Trophoblast cell (in vitro differentiated cells and primary cell): ENCODE results near the gene CRYBG1.
"Not testable (repeated sequence)": the region's sequence is repeated elsewhere in the genome, so short reads cannot be mapped to it uniquely, and the experiment has no call there.

Experiments used
- DNase-seq, 2 donors: peaks; one replicate each; pipeline ENCODE4 v3.0.0-alpha.2; 2016
- H2AFZ ChIP-seq: 2 replicates; pipeline ENCODE4 v1.6.1; 2013; ENCODE audit warnings: low read length, moderate library complexity, mild to moderate bottlenecking; ENCODE audit not compliant: insufficient read depth, poor library complexity
- H2AK5ac ChIP-seq: 2 replicates; pipeline ENCODE4 v1.6.1; 2013; ENCODE audit warnings: mild to moderate bottlenecking, low read length
- H2BK120ac ChIP-seq: 2 replicates; pipeline ENCODE4 v1.6.1; 2013; ENCODE audit warnings: low read length, mild to moderate bottlenecking, moderate library complexity; ENCODE audit not compliant: insufficient read depth, poor library complexity
- H2BK12ac ChIP-seq: 2 replicates; pipeline ENCODE4 v1.6.1; 2013; ENCODE audit warnings: mild to moderate bottlenecking, low read length, moderate library complexity
- H2BK5ac ChIP-seq: 2 replicates; pipeline ENCODE4 v1.6.1; 2013; ENCODE audit warnings: low read length, low read depth, moderate library complexity, mild to moderate bottlenecking; ENCODE audit not compliant: poor library complexity
- H3K14ac ChIP-seq: 2 replicates; pipeline ENCODE4 v1.6.1; 2013; ENCODE audit warnings: mild to moderate bottlenecking, low read length
- H3K18ac ChIP-seq: 2 replicates; pipeline ENCODE4 v1.6.1; 2013; ENCODE audit warnings: mild to moderate bottlenecking, low read length
- H3K23ac ChIP-seq: 2 replicates; pipeline ENCODE4 v1.6.1; 2013; ENCODE audit warnings: low read length
- H3K27ac ChIP-seq: 2 replicates; pipeline ENCODE4 v1.5.1; 2013; ENCODE audit warnings: low read depth, mild to moderate bottlenecking, inconsistent platforms, low read length, moderate library complexity
- H3K27me3 ChIP-seq: 2 replicates; pipeline ENCODE4 v1.6.1; 2013; ENCODE audit warnings: inconsistent platforms, mild to moderate bottlenecking, low read length, moderate library complexity; ENCODE audit not compliant: insufficient read depth
- H3K36me3 ChIP-seq, 2 experiments: 1 replicate in 1 of 2; 2 replicates in 1 of 2; pipeline ENCODE4 v1.6.1; 2013; ENCODE audit warnings: low read length in 2 of 2, mild to moderate bottlenecking in 2 of 2, moderate library complexity in 1 of 2; ENCODE audit not compliant: insufficient read depth in 2 of 2, control insufficient read depth in 1 of 2
- H3K4ac ChIP-seq: 2 replicates; pipeline ENCODE4 v1.6.1; 2013; ENCODE audit warnings: low read depth, mild to moderate bottlenecking, low read length, moderate library complexity
- H3K4me1 ChIP-seq, 2 experiments: 1 replicate in 1 of 2; 2 replicates in 1 of 2; pipeline ENCODE4 v1.6.1; 2013; ENCODE audit warnings: low read length in 2 of 2, mild to moderate bottlenecking in 2 of 2, moderate library complexity in 1 of 2; ENCODE audit not compliant: insufficient read depth in 2 of 2, control insufficient read depth in 1 of 2
- H3K4me2 ChIP-seq: 2 replicates; pipeline ENCODE4 v1.6.1; 2013; ENCODE audit warnings: inconsistent platforms, mild to moderate bottlenecking, low read length, moderate library complexity
- H3K4me3 ChIP-seq: 2 replicates; pipeline ENCODE4 v1.5.1; 2013; ENCODE audit warnings: mild to moderate bottlenecking, low read depth, low read length, inconsistent platforms
- H3K79me1 ChIP-seq: one replicate; pipeline ENCODE4 v1.6.1; 2013; ENCODE audit warnings: low read length
- H3K79me2 ChIP-seq: 2 replicates; pipeline ENCODE4 v1.6.1; 2013; ENCODE audit warnings: low read length, mild to moderate bottlenecking; ENCODE audit not compliant: control insufficient read depth, insufficient read depth, poor library complexity
- H3K9ac ChIP-seq: 2 replicates; pipeline ENCODE4 v1.6.1; 2013; ENCODE audit warnings: mild to moderate bottlenecking, low read length
- H3K9me3 ChIP-seq: 2 replicates; pipeline ENCODE4 v1.6.1; 2013; ENCODE audit warnings: low read depth, mild to moderate bottlenecking, control low read depth, inconsistent platforms, low read length; ENCODE audit not compliant: insufficient read depth
- H4K12ac ChIP-seq: 2 replicates; pipeline ENCODE4 v1.6.1; 2013; ENCODE audit warnings: low read depth, mild to moderate bottlenecking, low read length, moderate library complexity
- H4K8ac ChIP-seq: 2 replicates; pipeline ENCODE4 v1.6.1; 2013; ENCODE audit warnings: low read depth, mild to moderate bottlenecking, low read length, moderate library complexity
- H4K91ac ChIP-seq: one replicate; pipeline ENCODE4 v1.6.1; 2013; ENCODE audit warnings: low read depth, mild to moderate bottlenecking, low read length, moderate library complexity
- WGBS: extraction: QIAGEN DNeasy Blood & Tissue Kit; methylation state at CpG from one replicate; pipeline ENCODE4 v1.1.7; 2013; ENCODE audit warnings: missing lambda C conversion rate; ENCODE audit not compliant: insufficient read length, insufficient coverage; ENCODE audit errors: extremely low coverage; 5-methylcytosine and 5-hydroxymethylcytosine counted together

Gene CRYBG1

DNA sequence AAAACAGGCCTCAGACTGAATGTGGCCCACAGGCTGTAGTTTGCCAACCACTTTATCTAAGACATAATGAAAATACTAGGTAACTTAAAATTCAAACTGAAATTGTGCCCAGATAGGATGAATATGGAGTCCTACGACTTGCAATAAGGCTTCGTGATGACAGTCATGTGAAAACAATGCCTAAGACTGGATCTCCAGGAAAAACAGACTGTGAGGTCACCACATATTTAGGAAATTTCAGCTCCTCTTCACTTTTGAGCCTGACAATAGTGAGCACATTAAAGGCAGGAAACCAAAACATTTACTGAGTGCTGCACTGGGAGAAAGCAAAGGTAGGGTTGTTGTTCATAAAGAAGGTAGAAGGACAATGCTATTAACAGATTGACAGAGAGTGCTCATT lies 218.8 kb downstream of the CRYBG1 start:
- H3K79me1 ChIP-seq, result no peaks in the 10 kb centered on the region
- no peak overlapping the region for H3K27ac ChIP-seq
- no peak overlapping the region for H3K14ac ChIP-seq
- H2AK5ac ChIP-seq, result no peak overlapping the region
- H2AFZ ChIP-seq, result no peak overlapping the region
- H3K27me3 ChIP-seq, result no peaks in the 10 kb centered on the region
- H4K8ac ChIP-seq, result no peak overlapping the region
- H2BK120ac ChIP-seq, result no peak overlapping the region
- no peak overlapping the region for H3K4me3 ChIP-seq
- H3K9ac ChIP-seq, result no peak overlapping the region
- WGBS, result no CpG with 5 or more reads among the region's 2 CpGs
- H4K12ac ChIP-seq, result no peak overlapping the region
- peaks cover 4 to 10% of the 10 kb centered on the region in 2 experiments for H3K4me1 ChIP-seq
- H3K79me2 ChIP-seq, result no peaks in the 10 kb centered on the region
- peak; percentile 28 to 62 for DNase-seq
- no peak overlapping the region for H3K4me2 ChIP-seq
- H3K4ac ChIP-seq, result no peak overlapping the region
- no peak overlapping the region for H3K23ac ChIP-seq
- H2BK5ac ChIP-seq, result no peak overlapping the region
- peaks cover 4 to 7% of the 10 kb centered on the region in 2 experiments for H3K36me3 ChIP-seq
- no peak overlapping the region for H4K91ac ChIP-seq
- no peak overlapping the region for H3K18ac ChIP-seq
- no peak overlapping the region for H2BK12ac ChIP-seq
- H3K9me3 ChIP-seq, result no peaks in the 10 kb centered on the region

GRCh38 chr6:106581468-106581867 lies 221.0 kb downstream of the CRYBG1 start:
- Histone ChIP-seq H3K79me2 (no peaks in the 10 kb centered on the region), H3K4me3 (no peak overlapping the region), H2AK5ac (no peak overlapping the region), H3K79me1 (no peaks in the 10 kb centered on the region), H2BK5ac (no peak overlapping the region), H3K27ac (no peak overlapping the region), H4K8ac (no peak overlapping the region), H4K91ac (no peak overlapping the region), H2AFZ (no peak overlapping the region), H3K4me2 (no peak overlapping the region), H3K4me1 (no peaks in the 10 kb centered on the region), H3K9me3 (no peaks in the 10 kb centered on the region), H2BK120ac (no peak overlapping the region), H2BK12ac (no peak overlapping the region), H3K18ac (no peak overlapping the region), H3K27me3 (no peaks in the 10 kb centered on the region), H3K4ac (no peak overlapping the region), H4K12ac (no peak overlapping the region), H3K23ac (no peak overlapping the region), H3K9ac (no peak overlapping the region), H3K14ac (no peak overlapping the region), H3K36me3 (peaks cover 4 to 7% of the 10 kb centered on the region in 2 experiments)
- no peak for DNase-seq
- no CpG with 5 or more reads among the region's 1 CpG for WGBS

GRCh38 chr6:106586815-106587415 lies 226.4 kb downstream of the CRYBG1 start:
- no peak for DNase-seq
- Histone ChIP-seq H3K27ac (no peak overlapping the region), H3K79me1 (peaks cover 2% of the 10 kb centered on the region), H2AFZ (no peak overlapping the region), H2BK12ac (no peak overlapping the region), H3K79me2 (no peaks in the 10 kb centered on the region), H3K14ac (no peak overlapping the region), H2BK120ac (no peak overlapping the region), H3K4ac (no peak overlapping the region), H3K9ac (no peak overlapping the region), H3K36me3 (peaks cover 7% of the 10 kb centered on the region in 2 experiments), H3K4me3 (no peak overlapping the region), H3K9me3 (no peaks in the 10 kb centered on the region), H3K4me1 (peaks cover 3 to 5% of the 10 kb centered on the region in 2 experiments), H3K4me2 (no peak overlapping the region), H4K8ac (no peak overlapping the region), H3K23ac (no peak overlapping the region), H4K91ac (no peak overlapping the region), H2AK5ac (no peak overlapping the region), H3K27me3 (no peaks in the 10 kb centered on the region), H3K18ac (no peak overlapping the region), H4K12ac (no peak overlapping the region), H2BK5ac (no peak overlapping the region)
- no CpG with 5 or more reads among the region's 4 CpGs for WGBS

DNA sequence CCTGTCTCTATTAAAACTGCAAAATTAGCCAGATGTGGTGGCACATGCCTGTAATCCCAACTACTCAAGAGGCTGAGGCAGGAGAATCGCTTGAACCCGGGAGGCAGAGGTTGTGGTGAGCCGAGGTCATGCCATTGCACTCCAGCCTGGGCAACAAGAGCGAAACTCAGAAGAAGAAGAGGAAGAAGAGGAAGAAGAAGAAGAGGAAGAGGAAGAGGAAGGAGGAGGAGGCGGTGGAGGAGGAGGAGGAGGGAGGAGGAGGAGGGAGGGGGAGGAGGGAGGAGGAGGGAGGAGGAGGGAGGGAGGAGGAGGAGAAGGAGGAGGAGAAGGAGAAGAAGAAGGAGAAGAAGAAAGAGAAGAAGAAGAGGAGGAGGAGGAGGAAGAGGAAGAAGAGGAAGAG lies 228.4 kb downstream of the CRYBG1 start:
- not testable (repeated sequence) for H2BK5ac ChIP-seq, H3K27ac ChIP-seq, H2BK12ac ChIP-seq, H3K36me3 ChIP-seq, H3K9ac ChIP-seq, H2BK120ac ChIP-seq, H4K12ac ChIP-seq, H3K79me1 ChIP-seq, H3K4ac ChIP-seq, DNase-seq, H3K9me3 ChIP-seq, H3K23ac ChIP-seq, H4K91ac ChIP-seq, H3K27me3 ChIP-seq, H4K8ac ChIP-seq, H3K18ac ChIP-seq, H3K4me1 ChIP-seq, H3K14ac ChIP-seq, H3K4me3 ChIP-seq, H2AK5ac ChIP-seq, H3K79me2 ChIP-seq, H3K4me2 ChIP-seq, H2AFZ ChIP-seq
- WGBS, result no CpG with 5 or more reads among the region's 5 CpGs
